ENCODE data around the gene SLAMF8.

GRCh38 chr1:159860456-159860855 lies 33.8 kb downstream of the SLAMF8 start:
- no peak for TF ChIP-seq GABPA (IDR thresholded peaks at IDR 0.05; ENCODE audit: borderline replicate concordance, insufficient read depth, low read length)
- TF ChIP-seq CTCF (IDR thresholded peaks at IDR 0.05; ENCODE audit: control extremely low read depth in 1 of 3, insufficient read depth in 1 of 3, low read depth in 1 of 3, low read length in 3 of 3), result no peak
- TF ChIP-seq EZH2 (IDR thresholded peaks at IDR 0.05; ENCODE audit: low read depth, low read length, severe bottlenecking), result no peak
